ENCODE data around the gene LONRF2.

Gene LONRF2

GRCh38 chr2:100230754-100231153 lies 91.5 kb downstream of the LONRF2 start:
- no peak overlapping the region for H3K27ac Mint-ChIP-seq
- no peak overlapping the region for H3K4me3 Mint-ChIP-seq
- H3K9me3 Mint-ChIP-seq (ENCODE audit: low read depth): no peaks in the 10 kb centered on the region
- H3K36me3 Mint-ChIP-seq: no peaks in the 10 kb centered on the region
- peaks cover 18% of the 10 kb centered on the region for H3K4me1 Mint-ChIP-seq (ENCODE audit: low read depth)
- H3K27me3 Mint-ChIP-seq: no peaks in the 10 kb centered on the region

- Mint-ChIP-seq H3K4me3 (no peak overlapping the region), H3K36me3 (no peaks in the 10 kb centered on the region), H3K9me3 (ENCODE audit: low read depth) (no peaks in the 10 kb centered on the region), H3K4me1 (ENCODE audit: low read depth) (peaks cover under 1% of the 10 kb centered on the region), H3K27ac (no peak overlapping the region), H3K27me3 (peaks cover 5% of the 10 kb centered on the region)
Observed at GRCh38 chr2:100228967-100229366, 93.3 kb downstream of the LONRF2 start.

GRCh38 chr2:100228415-100228814 lies 93.9 kb downstream of the LONRF2 start:
- Mint-ChIP-seq H3K9me3 (ENCODE audit: low read depth) (no peaks in the 10 kb centered on the region), H3K27me3 (peaks cover 8% of the 10 kb centered on the region), H3K27ac (no peak overlapping the region)

GRCh38 chr2:100224988-100225710 lies 97.2 kb downstream of the LONRF2 start:
- no peaks in the 10 kb centered on the region for H3K9me3 Mint-ChIP-seq (ENCODE audit: low read depth)
- no peak overlapping the region for H3K27ac Mint-ChIP-seq
- H3K36me3 Mint-ChIP-seq: no peaks in the 10 kb centered on the region
- H3K4me3 Mint-ChIP-seq: no peak overlapping the region
- H3K27me3 Mint-ChIP-seq: peaks cover 11% of the 10 kb centered on the region
- no peaks in the 10 kb centered on the region for H3K4me1 Mint-ChIP-seq (ENCODE audit: low read depth)

More at GRCh38 chr2:100228415-100228814, 93.9 kb downstream of the LONRF2 start:
- H3K36me3 Mint-ChIP-seq: no peaks in the 10 kb centered on the region
- no peak overlapping the region for H3K4me3 Mint-ChIP-seq
- H3K4me1 Mint-ChIP-seq (ENCODE audit: low read depth): no peaks in the 10 kb centered on the region

- Mint-ChIP-seq H3K9me3 (ENCODE audit: low read depth) (no peaks in the 10 kb centered on the region), H3K27me3 (peaks cover 11% of the 10 kb centered on the region), H3K4me3 (no peak overlapping the region), H3K4me1 (ENCODE audit: low read depth) (no peaks in the 10 kb centered on the region), H3K27ac (no peak overlapping the region), H3K36me3 (no peaks in the 10 kb centered on the region)
Observed at GRCh38 chr2:100223502-100223901, 98.8 kb downstream of the LONRF2 start.
